ENCODE measurements around the gene TMEM125. TPM values are rescaled to one million over a fixed set of nuclear protein-coding genes. Genes with fewer than 3 reads are reported as not detected.

TMEM125 gene
- total RNA-seq, 1 donor from 2014 or later: 0.73 TPM

- H3K9me3 ChIP-seq (ENCODE audit: low read depth): no peaks in the 10 kb centered on the region
- no peak overlapping the region for H2AFZ ChIP-seq (replicated peaks)
- no peak for TF ChIP-seq CTCF (IDR thresholded peaks at IDR 0.05)
- no peak overlapping the region for H3K4me3 ChIP-seq
- H3K4me1 Mint-ChIP-seq: no peaks in the 10 kb centered on the region
- H4K20me1 ChIP-seq (ENCODE audit: low read depth): no peaks in the 10 kb centered on the region
- no peaks in the 10 kb centered on the region for H3K9me3 Mint-ChIP-seq
- no peak overlapping the region for H3K9ac ChIP-seq
- H3K4me3 Mint-ChIP-seq: no peak overlapping the region
- no peaks in the 10 kb centered on the region for H3K79me2 ChIP-seq (ENCODE audit: low read depth)
- no peaks in the 10 kb centered on the region for H3K27me3 ChIP-seq
- no peaks in the 10 kb centered on the region for H3F3A ChIP-seq (ENCODE audit: low read depth)
- H3K27ac ChIP-seq: no peak overlapping the region
- no peaks in the 10 kb centered on the region for H3K27me3 Mint-ChIP-seq (ENCODE audit: insufficient read depth, low read depth)
- H3K36me3 Mint-ChIP-seq: no peaks in the 10 kb centered on the region
- no peak overlapping the region for H3K4me2 ChIP-seq
- no peak for DNase-seq (ENCODE audit: low spot score)
- H3K4me1 ChIP-seq: no peaks in the 10 kb centered on the region
- H3K36me3 ChIP-seq: no peaks in the 10 kb centered on the region
- H3K27ac Mint-ChIP-seq: no peak overlapping the region
Observed at GRCh38 chr1:43312212-43312623, 42.4 kb downstream of the TMEM125 start.

GRCh38 chr1:43312663-43313515, 43.1 kb downstream of the TMEM125 start:
- H3K4me3 Mint-ChIP-seq: no peak overlapping the region
- no peak overlapping the region for H3K4me3 ChIP-seq
- no peaks in the 10 kb centered on the region for H3K9me3 ChIP-seq (ENCODE audit: low read depth)
- no peaks in the 10 kb centered on the region for H3K27me3 Mint-ChIP-seq (ENCODE audit: insufficient read depth, low read depth)
- no peaks in the 10 kb centered on the region for H3F3A ChIP-seq (ENCODE audit: low read depth)
- H3K4me1 ChIP-seq: no peaks in the 10 kb centered on the region
- H3K27ac ChIP-seq: no peak overlapping the region
- TF ChIP-seq EZH2phosphoT487 (IDR thresholded peaks at IDR 0.05): no peak
- TF ChIP-seq EZH2 (IDR thresholded peaks at IDR 0.05): no peak
- TF ChIP-seq CTCF (IDR thresholded peaks at IDR 0.05): no peak
- no peaks in the 10 kb centered on the region for H3K4me1 Mint-ChIP-seq
- no peaks in the 10 kb centered on the region for H3K36me3 Mint-ChIP-seq
- no peaks in the 10 kb centered on the region for H3K9me3 Mint-ChIP-seq
- no peaks in the 10 kb centered on the region for H3K27me3 ChIP-seq
- no peaks in the 10 kb centered on the region for H3K79me2 ChIP-seq (ENCODE audit: low read depth)
- no peak for DNase-seq (ENCODE audit: low spot score)
- H4K20me1 ChIP-seq (ENCODE audit: low read depth): no peaks in the 10 kb centered on the region
- H3K36me3 ChIP-seq: no peaks in the 10 kb centered on the region
- H3K4me2 ChIP-seq: no peak overlapping the region
- no peak overlapping the region for H3K9ac ChIP-seq
- no peak overlapping the region for H2AFZ ChIP-seq (replicated peaks)
- H3K27ac Mint-ChIP-seq: no peak overlapping the region

GRCh38 chr1:43313771-43314170, 44.0 kb downstream of the TMEM125 start:
- no peak overlapping the region for H3K27ac Mint-ChIP-seq
- no peak overlapping the region for H3K9ac ChIP-seq
- no peaks in the 10 kb centered on the region for H3K27me3 ChIP-seq
- H3K79me2 ChIP-seq (ENCODE audit: low read depth): no peaks in the 10 kb centered on the region
- no peak overlapping the region for H3K4me2 ChIP-seq
- no peak overlapping the region for H3K4me3 ChIP-seq
- TF ChIP-seq CTCF (IDR thresholded peaks at IDR 0.05) (no peak), EZH2phosphoT487 (IDR thresholded peaks at IDR 0.05) (no peak)
- no peaks in the 10 kb centered on the region for H3K36me3 ChIP-seq
- H2AFZ ChIP-seq (replicated peaks): no peak overlapping the region
- no peak overlapping the region for H3K27ac ChIP-seq
- no peak for DNase-seq (ENCODE audit: low spot score)
- no peak overlapping the region for H3K4me3 Mint-ChIP-seq
- H3K4me1 Mint-ChIP-seq: no peaks in the 10 kb centered on the region
- no peaks in the 10 kb centered on the region for H3K9me3 ChIP-seq (ENCODE audit: low read depth)
- H3K36me3 Mint-ChIP-seq: no peaks in the 10 kb centered on the region
- H3F3A ChIP-seq (ENCODE audit: low read depth): no peaks in the 10 kb centered on the region
- no peaks in the 10 kb centered on the region for H3K4me1 ChIP-seq
- H3K9me3 Mint-ChIP-seq: no peaks in the 10 kb centered on the region
- no peaks in the 10 kb centered on the region for H3K27me3 Mint-ChIP-seq (ENCODE audit: insufficient read depth, low read depth)
- no peaks in the 10 kb centered on the region for H4K20me1 ChIP-seq (ENCODE audit: low read depth)
